OCI-LY3 (cell line): ENCODE results near the gene ANKRD2.

ENCODE experiments used
- H2AFZ ChIP-seq: fragments of 200-600, 300-600 bp; shearing (Covaris generic); 2 replicates; pipeline ENCODE4 v1.6.0; 2014; ENCODE audit warnings: antibody characterized with exemption, low read depth, low read length
- H3K27ac ChIP-seq: fragments of 200-600, 300-600 bp; sonication (generic); 2 replicates; pipeline ENCODE4 v1.5.1; 2014; ENCODE audit warnings: mild to moderate bottlenecking, low read length, moderate library complexity, mixed read lengths
- H3K27me3 ChIP-seq: fragments of 200-600, 300-600 bp; sonication (generic); 2 replicates; pipeline ENCODE4 v1.6.1; 2014; ENCODE audit warnings: low read depth, low read length, mixed read lengths
- H3K36me3 ChIP-seq: fragments of 200-600, 300-600 bp; sonication (generic); replicated peaks from 2 replicates; pipeline ENCODE3; 2014; ENCODE audit warnings: low read depth, low read length, mixed read lengths
- H3K4me1 ChIP-seq: fragments of 300-600, 200-600 bp; sonication (generic); 2 replicates; pipeline ENCODE4 v1.6.1; 2014; ENCODE audit warnings: low read length, mixed read lengths
- H3K4me2 ChIP-seq: fragments of 200-600, 300-600 bp; sonication (generic); 2 replicates; pipeline ENCODE4 v1.6.1; 2014; ENCODE audit warnings: low read length, mixed read lengths
- H3K4me3 ChIP-seq: fragments of 300-600, 200-600 bp; sonication (generic); 2 replicates; pipeline ENCODE4 v1.5.1; 2014; ENCODE audit warnings: antibody characterized with exemption, mild to moderate bottlenecking, low read length, moderate library complexity
- H3K79me2 ChIP-seq: fragments of 300-600, 200-600 bp; shearing (Covaris generic); 2 replicates; pipeline ENCODE4 v1.6.1; 2014; ENCODE audit warnings: mild to moderate bottlenecking, low read length, mixed read lengths
- H3K9ac ChIP-seq: fragments of 300-600, 200-600 bp; shearing (Covaris generic); 2 replicates; pipeline ENCODE4 v1.6.0; 2014; ENCODE audit warnings: mild to moderate bottlenecking, low read length, moderate library complexity
- H3K9me3 ChIP-seq: fragments of 200-600, 300-600 bp; shearing (Covaris generic); 2 replicates; pipeline ENCODE4 v1.6.1; 2014; ENCODE audit warnings: low read length, mixed read lengths; ENCODE audit not compliant: insufficient read depth
- H4K20me1 ChIP-seq: fragments of 200-600, 300-600 bp; sonication (generic); 2 replicates; pipeline ENCODE4 v1.6.1; 2016; ENCODE audit warnings: low read length, mixed read lengths; ENCODE audit not compliant: insufficient read depth
- CTCF ChIP-seq: fragments of 200-600, 300-600 bp; sonication (generic); IDR thresholded peaks from 2 replicates; pipeline ENCODE4 v1.5.1; 2014; ENCODE audit warnings: antibody characterized with exemption, low read length, low read depth
- EZH2phosphoT487 ChIP-seq: fragments of 200-600 bp; shearing (Covaris generic); IDR thresholded peaks from 2 replicates; pipeline ENCODE4 v1.6.1; 2018; ENCODE audit warnings: antibody characterized with exemption, mixed run types, low read depth

ANKRD2 gene

GRCh38 chr10:97608991-97609561 lies 36.5 kb downstream of the ANKRD2 start:
- Histone ChIP-seq H3K4me1 (no peaks in the 10 kb centered on the region), H3K79me2 (no peaks in the 10 kb centered on the region), H3K4me2 (no peak overlapping the region), H3K36me3 (no peaks in the 10 kb centered on the region), H3K9me3 (no peaks in the 10 kb centered on the region), H3K9ac (no peak overlapping the region), H3K27ac (no peak overlapping the region), H4K20me1 (no peaks in the 10 kb centered on the region), H2AFZ (no peak overlapping the region), H3K27me3 (no peaks in the 10 kb centered on the region), H3K4me3 (no peak overlapping the region)
- TF ChIP-seq EZH2phosphoT487 (no peak), CTCF (no peak)

GRCh38 chr10:97611473-97611872 lies 38.9 kb downstream of the ANKRD2 start:
- no peak overlapping the region for H2AFZ ChIP-seq
- no peaks in the 10 kb centered on the region for H3K36me3 ChIP-seq
- TF ChIP-seq EZH2phosphoT487, result no peak
- TF ChIP-seq CTCF, result no peak
- no peak overlapping the region for H3K9ac ChIP-seq
- no peak overlapping the region for H3K4me2 ChIP-seq
- H4K20me1 ChIP-seq, result no peaks in the 10 kb centered on the region
- no peaks in the 10 kb centered on the region for H3K9me3 ChIP-seq
- H3K79me2 ChIP-seq, result no peaks in the 10 kb centered on the region
- H3K27me3 ChIP-seq, result no peaks in the 10 kb centered on the region
- no peak overlapping the region for H3K27ac ChIP-seq
- H3K4me3 ChIP-seq, result no peak overlapping the region
- H3K4me1 ChIP-seq, result no peaks in the 10 kb centered on the region

GRCh38 chr10:97612386-97612785 lies 39.8 kb downstream of the ANKRD2 start:
- no peak overlapping the region for H2AFZ ChIP-seq

GRCh38 chr10:97618285-97618684 lies 45.7 kb downstream of the ANKRD2 start:
- H3K9ac ChIP-seq, result no peak overlapping the region
- H3K4me1 ChIP-seq, result no peaks in the 10 kb centered on the region
- no peak overlapping the region for H3K4me3 ChIP-seq
- H3K27me3 ChIP-seq, result no peaks in the 10 kb centered on the region
- H3K9me3 ChIP-seq, result no peaks in the 10 kb centered on the region
- no peaks in the 10 kb centered on the region for H3K79me2 ChIP-seq
- H3K4me2 ChIP-seq, result no peak overlapping the region
- no peaks in the 10 kb centered on the region for H4K20me1 ChIP-seq
- H3K27ac ChIP-seq, result no peak overlapping the region
- H3K36me3 ChIP-seq, result no peaks in the 10 kb centered on the region
- H2AFZ ChIP-seq, result no peak overlapping the region
- TF ChIP-seq EZH2phosphoT487 (no peak), CTCF (no peak)

More at GRCh38 chr10:97612386-97612785, 39.8 kb downstream of the ANKRD2 start:
- TF ChIP-seq CTCF (peak; percentile 25; the same call in 1 of the 2 replicates), EZH2phosphoT487 (no peak)
- Histone ChIP-seq H3K4me1 (no peaks in the 10 kb centered on the region), H3K79me2 (no peaks in the 10 kb centered on the region), H3K9ac (no peak overlapping the region), H3K27ac (no peak overlapping the region), H3K27me3 (no peaks in the 10 kb centered on the region), H3K9me3 (no peaks in the 10 kb centered on the region), H3K36me3 (no peaks in the 10 kb centered on the region), H4K20me1 (no peaks in the 10 kb centered on the region), H3K4me2 (no peak overlapping the region), H3K4me3 (no peak overlapping the region)
